Ascending aorta (tissue), 2 donors: ENCODE measurements around the gene MROH2A. TPM values are rescaled to one million over a fixed set of nuclear protein-coding genes. Genes with fewer than 3 reads are reported as not detected.

Experiments used
- DNase-seq, 2 donors: peaks; one replicate each; pipeline ENCODE4 v3.0.0-alpha.2; 2019; ENCODE audit warnings: low spot score in 2 of 2
- H3K27ac ChIP-seq, 2 donors: fragments of 200-600 bp; sonication (generic); one replicate each; pipeline ENCODE4 v1.5.1; 2016 to 2017; ENCODE audit warnings: mild to moderate bottlenecking in 1 of 2
- H3K27me3 ChIP-seq: fragments of 200-600 bp; sonication (generic); one replicate; pipeline ENCODE4 v1.5.1; 2017
- H3K36me3 ChIP-seq, 2 donors: fragments of 200-600 bp; sonication (generic); one replicate each; pipeline ENCODE4 v1.5.1; 2016
- H3K4me1 ChIP-seq, 2 donors: fragments of 200-600 bp; sonication (generic); one replicate each; pipeline ENCODE4 v1.5.1; 2016 to 2017; ENCODE audit warnings: mild to moderate bottlenecking in 1 of 2
- H3K4me3 ChIP-seq, 2 donors: fragments of 200-600 bp; sonication (generic); one replicate each; pipeline ENCODE4 v1.5.1; 2016 to 2017; ENCODE audit warnings: mild to moderate bottlenecking in 1 of 2
- H3K9me3 ChIP-seq, 2 donors: fragments of 200-600 bp; sonication (generic); one replicate each; pipeline ENCODE4 v1.5.1; 2016
- CTCF ChIP-seq, 3 experiments: fragments of 200-600 bp in 2 of 3; fragments of 450-650 bp in 1 of 3; sonication (generic) in 2 of 3; IDR thresholded peaks; one replicate each; pipeline ENCODE4 v1.5.1; 2016 to 2019; ENCODE audit warnings: antibody characterized with exemption in 3 of 3, mild to moderate bottlenecking in 1 of 3, moderate library complexity in 1 of 3
- intact Hi-C: fragments of 100-400 bp; cut with DNase I; formaldehyde crosslinking; loops from one replicate; pipeline ENCODE4 v1.15.1; 2023
- total RNA-seq: library from RNA; depleted of rRNA; stranded (reverse); fragments of >200 nt; gene quantifications from one replicate; pipeline ENCODE4 v1.1.0, GENCODE V29; 2016

The MROH2A gene
- total RNA-seq, 1 donor from 2014 or later = not detected

DNA sequence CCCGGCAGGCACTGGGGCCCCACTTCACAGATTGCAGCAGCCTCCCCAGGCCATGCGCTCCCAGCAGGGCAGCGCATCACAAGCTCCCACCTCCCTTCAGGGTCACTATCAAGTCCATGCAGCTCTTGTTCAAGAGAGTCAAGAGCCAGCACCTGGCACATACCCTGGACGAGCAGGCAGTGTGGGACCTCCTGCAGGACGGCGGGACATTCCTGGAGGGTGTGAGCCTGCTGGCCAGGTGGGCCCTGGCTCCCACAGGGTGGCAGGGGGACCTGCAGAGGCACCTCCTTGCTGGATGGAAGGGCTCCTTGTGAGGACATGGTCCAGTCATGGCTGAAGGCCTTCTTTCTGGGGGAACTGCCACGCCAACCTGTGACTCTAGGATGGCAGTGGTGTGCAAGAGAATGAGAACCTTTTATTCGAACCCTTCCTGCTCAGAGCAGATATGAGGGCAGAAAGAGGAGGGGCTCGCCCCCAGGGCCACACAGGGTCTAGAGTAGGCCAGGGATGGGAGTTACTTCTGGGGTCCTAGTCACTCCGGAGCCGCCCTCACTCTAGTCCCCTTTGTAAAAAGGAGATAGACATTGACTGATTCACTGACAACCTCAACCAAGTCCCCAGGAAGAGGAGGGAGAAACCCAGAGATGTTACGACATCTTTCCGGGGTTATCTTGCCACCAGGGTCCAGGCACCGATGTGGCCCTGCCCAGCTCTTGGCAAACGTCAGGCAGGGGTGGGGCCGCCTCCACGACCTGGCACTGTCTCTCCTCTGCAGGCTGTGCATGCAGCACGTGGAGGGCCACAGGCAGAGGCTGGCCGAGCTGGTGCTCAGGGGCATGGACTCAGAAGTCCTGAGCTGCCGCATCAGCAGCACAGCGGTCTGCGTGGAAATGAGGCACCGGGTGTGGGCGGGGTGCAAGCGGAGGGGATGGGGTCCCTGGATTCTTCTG is 44.9 kb downstream of the MROH2A start:
- Histone ChIP-seq H3K4me1 (no peaks in the 10 kb centered on the region), H3K27me3 (no peaks in the 10 kb centered on the region), H3K4me3 (no peak overlapping the region), H3K9me3 (no peaks in the 10 kb centered on the region), H3K36me3 (no peaks in the 10 kb centered on the region), H3K27ac (no peak overlapping the region)
- intact Hi-C loops = no loop called here
- no peak for DNase-seq
- TF ChIP-seq CTCF (IDR thresholded peaks at IDR 0.05) = no peak

- intact Hi-C loops = no loop called here
- TF ChIP-seq CTCF (IDR thresholded peaks at IDR 0.05) = no peak
- H3K36me3 ChIP-seq = no peaks in the 10 kb centered on the region
- H3K4me1 ChIP-seq = no peaks in the 10 kb centered on the region
- DNase-seq = no peak
- no peaks in the 10 kb centered on the region for H3K9me3 ChIP-seq
- H3K4me3 ChIP-seq = no peak overlapping the region
- no peak overlapping the region for H3K27ac ChIP-seq
- H3K27me3 ChIP-seq = no peaks in the 10 kb centered on the region
Measured at GRCh38 chr2:233823731-233824121, 45.6 kb downstream of the MROH2A start.

DNA sequence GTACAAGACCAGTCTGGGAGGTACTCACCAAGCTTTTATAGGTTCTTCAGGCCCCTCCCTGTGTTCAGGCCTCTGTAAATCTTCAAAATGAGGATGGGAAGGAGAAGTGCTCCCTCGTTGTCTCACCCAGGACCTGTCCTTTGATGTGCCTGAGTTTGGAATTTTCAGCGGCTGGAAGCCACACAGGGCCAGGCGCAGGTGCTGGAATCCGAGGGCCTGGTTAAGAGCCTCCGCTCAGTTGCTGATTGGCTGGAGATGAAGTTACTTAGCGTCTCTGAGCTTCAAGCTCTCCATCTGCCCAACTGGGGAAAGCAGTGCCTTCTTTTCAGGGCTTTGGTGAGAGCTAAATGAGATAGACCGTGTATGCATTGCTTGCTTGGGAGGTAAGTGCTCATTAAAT is 46.2 kb downstream of the MROH2A start:
- Histone ChIP-seq H3K4me3 (no peak overlapping the region), H3K27me3 (no peaks in the 10 kb centered on the region), H3K27ac (no peak overlapping the region), H3K36me3 (no peaks in the 10 kb centered on the region), H3K4me1 (no peaks in the 10 kb centered on the region), H3K9me3 (no peaks in the 10 kb centered on the region)
- no peak for TF ChIP-seq CTCF (IDR thresholded peaks at IDR 0.05)
- intact Hi-C loops = no loop called here
- DNase-seq = no peak

GRCh38 chr2:233828546-233829192 is 50.5 kb downstream of the MROH2A start:
- DNase-seq = no peak
- Histone ChIP-seq H3K27me3 (no peaks in the 10 kb centered on the region), H3K27ac (no peak overlapping the region), H3K9me3 (no peaks in the 10 kb centered on the region), H3K4me1 (no peaks in the 10 kb centered on the region), H3K4me3 (no peak overlapping the region), H3K36me3 (no peaks in the 10 kb centered on the region)
- no peak for TF ChIP-seq CTCF (IDR thresholded peaks at IDR 0.05)
- intact Hi-C loops = no loop called here

GRCh38 chr2:233829193-233830110 is 51.3 kb downstream of the MROH2A start:
- no peaks in the 10 kb centered on the region for H3K9me3 ChIP-seq
- H3K4me3 ChIP-seq = no peak overlapping the region
- intact Hi-C loops = no loop called here
- no peaks in the 10 kb centered on the region for H3K36me3 ChIP-seq
- no peaks in the 10 kb centered on the region for H3K27me3 ChIP-seq
- no peaks in the 10 kb centered on the region for H3K4me1 ChIP-seq
- no peak overlapping the region for H3K27ac ChIP-seq
- no peak for DNase-seq
- no peak for TF ChIP-seq CTCF (IDR thresholded peaks at IDR 0.05)
